MCF 10A (cell line): Measurements from ENCODE around the gene HNRNPM. TPM values are rescaled to one million over a fixed set of nuclear protein-coding genes. Genes with fewer than 3 reads are reported as not detected.

ENCODE experiments used
- BruUV-seq: library from RNA; stranded (reverse); fragments of 400-500 nt; replicated peaks from 2 replicates; lab custom pipeline; 2021; lab: Mats Ljungman, UMichigan
- CTCF ChIA-PET: fragments of 300-600 bp; sonication (Branson Sonifier 250); formaldehyde crosslinking; extraction: SDS; loops from one replicate; lab custom pipeline; 2021; ENCODE audit warnings: antibody characterized with exemption, inconsistent platforms; lab: Yijun Ruan, JAX
- POLR2A ChIA-PET: fragments of 300-600, 350-650 bp; sonication (Branson Sonifier 250); formaldehyde crosslinking; extraction: SDS; loops from one replicate; lab custom pipeline; 2020; ENCODE audit warnings: antibody characterized with exemption, inconsistent platforms; lab: Yijun Ruan, JAX
- DNase-seq: peaks from one replicate; pipeline ENCODE4 v3.0.0-alpha.2; 2018; ENCODE audit not compliant: unreplicated experiment
- H3K27ac Mint-ChIP-seq: one replicate; pipeline ENCODE4 v1.8.0; 2022; ENCODE audit warnings: mild to moderate bottlenecking, low read depth, mixed read lengths; ENCODE audit not compliant: unreplicated experiment
- H3K27me3 Mint-ChIP-seq: one replicate; pipeline ENCODE4 v1.8.0; 2022; ENCODE audit warnings: mixed read lengths; ENCODE audit not compliant: insufficient read depth, unreplicated experiment
- H3K36me3 Mint-ChIP-seq: one replicate; pipeline ENCODE4 v1.8.0; 2022; ENCODE audit warnings: mild to moderate bottlenecking, moderate library complexity, mixed read lengths; ENCODE audit not compliant: insufficient read depth, unreplicated experiment
- H3K4me1 Mint-ChIP-seq: one replicate; pipeline ENCODE4 v1.8.0; 2022; ENCODE audit warnings: mixed read lengths; ENCODE audit not compliant: insufficient read depth, unreplicated experiment
- H3K4me3 Mint-ChIP-seq: one replicate; pipeline ENCODE4 v1.8.0; 2022; ENCODE audit warnings: mild to moderate bottlenecking, moderate library complexity, mixed read lengths; ENCODE audit not compliant: unreplicated experiment
- H3K9me3 Mint-ChIP-seq: one replicate; pipeline ENCODE4 v1.8.0; 2022; ENCODE audit warnings: mixed read lengths; ENCODE audit not compliant: unreplicated experiment
- intact Hi-C: fragments of 100-400 bp; cut with micrococcal nuclease; formaldehyde crosslinking; loops from 2 replicates; pipeline ENCODE4 v1.14.1; 2022
- total RNA-seq: library from RNA; stranded (reverse); gene quantifications from 2 replicates; pipeline ENCODE4 v1.2.3, GENCODE V29; 2022
- TF ChIP-seq, protein P1 (sequence below): fragments of 200-600 bp; IDR thresholded peaks from one replicate; pipeline ENCODE4 v1.8.0; 2022; ENCODE audit warnings: antibody characterized with exemption, mild to moderate bottlenecking; ENCODE audit not compliant: unreplicated experiment

HNRNPM gene
- total RNA-seq, 1 experiment from 2014 or later = 161 TPM

GRCh38 chr19:8461376-8461775 lies 16.6 kb downstream of the HNRNPM start:
- Mint-ChIP-seq H3K27me3 (no peaks in the 10 kb centered on the region), H3K4me3 (no peak overlapping the region), H3K4me1 (peaks cover 28% of the 10 kb centered on the region), H3K36me3 (peaks cover 72% of the 10 kb centered on the region), H3K9me3 (no peaks in the 10 kb centered on the region), H3K27ac (no peak overlapping the region)
- intact Hi-C loops = no loop called here
- no peak for DNase-seq
- ChIA-PET POLR2A (no interaction called here), CTCF (interaction anchor here (0.6 kb wide), 1 partner anchor 89 kb away, joined by 5 read pairs; no protein-coding TSS in a partner anchor)
- TF ChIP-seq, protein P1, sequence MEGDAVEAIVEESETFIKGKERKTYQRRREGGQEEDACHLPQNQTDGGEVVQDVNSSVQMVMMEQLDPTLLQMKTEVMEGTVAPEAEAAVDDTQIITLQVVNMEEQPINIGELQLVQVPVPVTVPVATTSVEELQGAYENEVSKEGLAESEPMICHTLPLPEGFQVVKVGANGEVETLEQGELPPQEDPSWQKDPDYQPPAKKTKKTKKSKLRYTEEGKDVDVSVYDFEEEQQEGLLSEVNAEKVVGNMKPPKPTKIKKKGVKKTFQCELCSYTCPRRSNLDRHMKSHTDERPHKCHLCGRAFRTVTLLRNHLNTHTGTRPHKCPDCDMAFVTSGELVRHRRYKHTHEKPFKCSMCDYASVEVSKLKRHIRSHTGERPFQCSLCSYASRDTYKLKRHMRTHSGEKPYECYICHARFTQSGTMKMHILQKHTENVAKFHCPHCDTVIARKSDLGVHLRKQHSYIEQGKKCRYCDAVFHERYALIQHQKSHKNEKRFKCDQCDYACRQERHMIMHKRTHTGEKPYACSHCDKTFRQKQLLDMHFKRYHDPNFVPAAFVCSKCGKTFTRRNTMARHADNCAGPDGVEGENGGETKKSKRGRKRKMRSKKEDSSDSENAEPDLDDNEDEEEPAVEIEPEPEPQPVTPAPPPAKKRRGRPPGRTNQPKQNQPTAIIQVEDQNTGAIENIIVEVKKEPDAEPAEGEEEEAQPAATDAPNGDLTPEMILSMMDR = no peak
- BruUV-seq = no TSS peak

GRCh38 chr19:8461891-8462290 lies 17.1 kb downstream of the HNRNPM start:
- Mint-ChIP-seq H3K9me3 (no peaks in the 10 kb centered on the region), H3K4me1 (peaks cover 28% of the 10 kb centered on the region), H3K27me3 (no peaks in the 10 kb centered on the region), H3K27ac (no peak overlapping the region), H3K36me3 (peaks cover 72% of the 10 kb centered on the region), H3K4me3 (no peak overlapping the region)
- ChIA-PET POLR2A (interaction anchor here (0.6 to 1.8 kb wide), 2 partner anchors 17 to 18 kb away, joined by 4 to 9 read pairs; partner anchors contain the start of gene HNRNPM), CTCF (interaction anchor here (0.6 to 1.3 kb wide), 3 partner anchors 48 to 110 kb away, joined by 3 to 5 read pairs (median 5); no protein-coding TSS in a partner anchor)
- DNase-seq = no peak
- intact Hi-C loops = no loop called here
- TF ChIP-seq, protein P1 = no peak
- BruUV-seq = no TSS peak

- peaks cover 74% of the 10 kb centered on the region for H3K36me3 Mint-ChIP-seq
- CTCF ChIA-PET = interaction anchor here (1.3 kb wide), 1 partner anchor 111 kb away, joined by 5 read pairs; no protein-coding TSS in a partner anchor
- no peak overlapping the region for H3K27ac Mint-ChIP-seq
- no peaks in the 10 kb centered on the region for H3K9me3 Mint-ChIP-seq
- POLR2A ChIA-PET = interaction anchor here (0.6 to 1.8 kb wide), 4 partner anchors 13 to 31 kb away, joined by 3 to 9 read pairs (median 4); partner anchors contain the start of gene HNRNPM
- no peaks in the 10 kb centered on the region for H3K27me3 Mint-ChIP-seq
- intact Hi-C loops = no loop called here
- no peak for DNase-seq
- no TSS peak for BruUV-seq
- TF ChIP-seq, protein P1 = no peak
- peaks cover 28% of the 10 kb centered on the region for H3K4me1 Mint-ChIP-seq
- H3K4me3 Mint-ChIP-seq = no peak overlapping the region
Measured at GRCh38 chr19:8462571-8462970, 17.8 kb downstream of the HNRNPM start.

- no peak for DNase-seq
- peaks cover 25% of the 10 kb centered on the region for H3K4me1 Mint-ChIP-seq
- intact Hi-C loops = no loop called here
- H3K27ac Mint-ChIP-seq = no peak overlapping the region
- CTCF ChIA-PET = no interaction called here
- TF ChIP-seq, protein P1 = no peak
- POLR2A ChIA-PET = interaction anchor here (0.7 to 1.8 kb wide), 3 partner anchors 12 to 31 kb away, joined by 3 to 9 read pairs (median 3); partner anchors contain the start of gene HNRNPM
- no peak overlapping the region for H3K4me3 Mint-ChIP-seq
- peaks cover 74% of the 10 kb centered on the region for H3K36me3 Mint-ChIP-seq
- no TSS peak for BruUV-seq
- H3K27me3 Mint-ChIP-seq = no peaks in the 10 kb centered on the region
- H3K9me3 Mint-ChIP-seq = no peaks in the 10 kb centered on the region
Measured at GRCh38 chr19:8463365-8463764, 18.6 kb downstream of the HNRNPM start.
